Retinal pigment epithelial cell (primary cell): ENCODE measurements around the gene CCL4L2.
"Not testable (repeated sequence)": the region's sequence is repeated elsewhere in the genome, so short reads cannot be mapped to it uniquely, and the experiment has no call there.

Experiments
- DNase-seq: peaks from one replicate; pipeline ENCODE4 v3.0.0-alpha.2; 2010; ENCODE audit warnings: low read depth
- H3K4me3 ChIP-seq: 2 replicates; pipeline ENCODE4 v1.5.1; 2011; ENCODE audit warnings: mild to moderate bottlenecking, low read length, control low read depth, moderate library complexity
- CTCF ChIP-seq: conservative IDR thresholded peaks from 2 replicates; pipeline ENCODE4 v1.5.1; 2011; ENCODE audit warnings: low read depth, low read length, control low read depth, inconsistent platforms

Gene CCL4L2

GRCh38 chr17:36210439-36211211 lies at the start of gene CCL4L2:
TSS of gene CCL4L2 (plus strand) at chr17:36211063.
- not testable (repeated sequence) for H3K4me3 ChIP-seq, DNase-seq

- not testable (repeated sequence) for DNase-seq
Observed at GRCh38 chr17:36168836-36169235, 42.0 kb upstream of the CCL4L2 start.

GRCh38 chr17:36176536-36176935 lies 34.3 kb upstream of the CCL4L2 start, which contains the start of gene TBC1D3B:
TSS of gene TBC1D3B (minus strand) at chr17:36176636. CDS start at chr17:36175050, 1,586 bp downstream.
- not testable (repeated sequence) for H3K4me3 ChIP-seq, DNase-seq

More at GRCh38 chr17:36168836-36169235, 42.0 kb upstream of the CCL4L2 start:
- H3K4me3 ChIP-seq: not testable (repeated sequence)

- not testable (repeated sequence) for H3K4me3 ChIP-seq
Observed at GRCh38 chr17:36181446-36182175, 29.3 kb upstream of the CCL4L2 start.

GRCh38 chr17:36182176-36183000 lies 28.5 kb upstream of the CCL4L2 start:
- DNase-seq: no peak
- peak overlapping the region; percentile 55 for H3K4me3 ChIP-seq
- no peak for TF ChIP-seq CTCF

More at GRCh38 chr17:36181446-36182175, 29.3 kb upstream of the CCL4L2 start:
- not testable (repeated sequence) for DNase-seq

- peak overlapping the region; percentile 55 for H3K4me3 ChIP-seq
- no peak for TF ChIP-seq CTCF
- DNase-seq: peak; percentile 23
Observed at GRCh38 chr17:36183001-36183971, 27.6 kb upstream of the CCL4L2 start.

- no peak for TF ChIP-seq CTCF
- no peak overlapping the region for H3K4me3 ChIP-seq
- no peak for DNase-seq
Observed at GRCh38 chr17:36184023-36184765, 26.7 kb upstream of the CCL4L2 start.

GRCh38 chr17:36185416-36185815 lies 25.4 kb upstream of the CCL4L2 start:
- DNase-seq: no peak
- no peak for TF ChIP-seq CTCF
- H3K4me3 ChIP-seq: no peak overlapping the region

- not testable (repeated sequence) for H3K4me3 ChIP-seq, DNase-seq
Observed at GRCh38 chr17:36186810-36187763, 23.8 kb upstream of the CCL4L2 start.

GRCh38 chr17:36187943-36188665 lies 22.8 kb upstream of the CCL4L2 start:
- DNase-seq, H3K4me3 ChIP-seq: not testable (repeated sequence)
